Natural killer cell (primary cell): Measurements from ENCODE around the gene ALDH3B1. TPM values are rescaled to one million over a fixed set of nuclear protein-coding genes. Genes with fewer than 3 reads are reported as not detected.

Experiments used
- ATAC-seq, 3 donors: fragments of 150-1000 bp in 2 of 3; fragments of 200-7000 bp in 1 of 3; cut with Tn5 transposase; 1 replicate in 1 of 3; 2 replicates in 2 of 3; pipeline ENCODE4 v1.10.0; 2021; ENCODE audit warnings: mild to moderate bottlenecking in 2 of 3, moderate library complexity in 2 of 3
- DNase-seq, 2 donors: peaks; one replicate each; pipeline versions ENCODE4 v3.0.0 to v3.0.0-alpha.2; 2013 to 2021; ENCODE audit warnings: mixed read lengths in 1 of 2
- H3K27ac ChIP-seq: one replicate; pipeline ENCODE4 v1.5.1; 2013; ENCODE audit warnings: mild to moderate bottlenecking, low read length
- H3K27me3 ChIP-seq: one replicate; pipeline ENCODE4 v1.6.1; 2013; ENCODE audit warnings: low read length; ENCODE audit not compliant: control insufficient read depth, insufficient read depth
- H3K36me3 ChIP-seq: one replicate; pipeline ENCODE4 v1.6.1; 2013; ENCODE audit warnings: low read length; ENCODE audit not compliant: control insufficient read depth, insufficient read depth
- H3K4me1 ChIP-seq: one replicate; pipeline ENCODE4 v1.6.1; 2013; ENCODE audit warnings: low read length; ENCODE audit not compliant: control insufficient read depth, insufficient read depth
- H3K4me3 ChIP-seq: one replicate; pipeline ENCODE4 v1.5.1; 2013; ENCODE audit warnings: low read length
- H3K9me3 ChIP-seq: one replicate; pipeline ENCODE4 v1.6.1; 2013; ENCODE audit warnings: low read length; ENCODE audit not compliant: control insufficient read depth, insufficient read depth
- H3K27ac Mint-ChIP-seq, 2 donors: one replicate each; pipeline ENCODE4 v1.8.0; 2022; ENCODE audit warnings: mild to moderate bottlenecking in 2 of 2, mixed read lengths in 2 of 2, moderate library complexity in 1 of 2
- H3K27me3 Mint-ChIP-seq, 2 donors: one replicate each; pipeline ENCODE4 v1.8.0; 2022; ENCODE audit warnings: low read depth in 2 of 2, mixed read lengths in 2 of 2
- H3K36me3 Mint-ChIP-seq: one replicate; pipeline ENCODE4 v1.8.0; 2022; ENCODE audit warnings: mixed read lengths
- H3K4me1 Mint-ChIP-seq, 2 donors: one replicate each; pipeline ENCODE4 v1.8.0; 2022; ENCODE audit warnings: mixed read lengths in 2 of 2
- H3K4me3 Mint-ChIP-seq: one replicate; pipeline ENCODE4 v1.8.0; 2022; ENCODE audit warnings: mild to moderate bottlenecking, moderate library complexity, mixed read lengths
- H3K9me3 Mint-ChIP-seq, 2 donors: one replicate each; pipeline ENCODE4 v1.8.0; 2022; ENCODE audit warnings: mixed read lengths in 2 of 2
- WGBS: methylation state at CpG from one replicate; pipeline ENCODE4 v1.1.7; 2013; ENCODE audit warnings: missing lambda C conversion rate; ENCODE audit not compliant: insufficient coverage; 5-methylcytosine and 5-hydroxymethylcytosine counted together
- intact Hi-C: fragments of 100-400 bp; cut with micrococcal nuclease; formaldehyde crosslinking; loops from one replicate; pipeline ENCODE4 v1.14.2; 2022
- total RNA-seq, 4 donors: library from RNA; stranded (reverse); fragments of 120-200 nt in 1 of 4; gene quantifications; one replicate each; pipeline versions ENCODE4 v1.2.3 to v1.2.4, GENCODE V29; 2013 to 2022
- TF ChIP-seq, protein P1 (sequence below): fragments of 200-600 bp; IDR thresholded peaks from one replicate; pipeline ENCODE4 v1.8.0; 2022; ENCODE audit warnings: antibody characterized with exemption

ALDH3B1 gene
- total RNA-seq, 3 donors from 2014 or later (not counting 1 experiment from before 2014, with no cell fraction given), result 2.4 to 9.0 (median 4.0) TPM

DNA sequence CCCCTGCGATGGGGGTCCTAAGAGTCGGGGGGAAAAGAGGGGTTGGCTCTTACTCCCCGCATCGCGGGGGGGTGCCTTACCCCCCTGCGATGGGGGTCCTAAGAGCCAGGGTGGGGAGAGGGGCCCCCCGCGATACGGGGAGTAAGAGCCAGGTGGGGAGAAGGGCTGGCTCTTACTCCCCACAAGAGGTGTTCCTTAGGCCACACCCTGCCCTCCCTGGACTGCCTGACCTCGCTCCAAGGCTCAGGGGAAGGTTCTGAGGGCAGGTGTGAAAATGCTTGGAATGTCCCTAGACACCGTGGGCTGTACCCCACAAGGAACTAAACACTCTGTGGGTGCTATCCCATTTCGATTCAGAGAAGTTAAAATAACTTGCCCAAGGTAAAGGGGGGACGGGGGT, 14.1 kb upstream of the ALDH3B1 start:
- Mint-ChIP-seq H3K27ac (no peak overlapping the region), H3K4me3 (no peak overlapping the region), H3K27me3 (no peaks in the 10 kb centered on the region), H3K9me3 (no peaks in the 10 kb centered on the region), H3K36me3 (no peaks in the 10 kb centered on the region), H3K4me1 (peaks cover 24 to 31% of the 10 kb centered on the region in 2 donors)
- ATAC-seq, result no peak
- 90% methylated on average over 11 of the region's 13 CpGs for WGBS
- Histone ChIP-seq H3K27ac (no peak overlapping the region), H3K9me3 (no peaks in the 10 kb centered on the region), H3K27me3 (no peaks in the 10 kb centered on the region), H3K4me1 (peaks cover 49% of the 10 kb centered on the region), H3K36me3 (peaks cover 10% of the 10 kb centered on the region), H3K4me3 (no peak overlapping the region)
- TF ChIP-seq, protein P1, sequence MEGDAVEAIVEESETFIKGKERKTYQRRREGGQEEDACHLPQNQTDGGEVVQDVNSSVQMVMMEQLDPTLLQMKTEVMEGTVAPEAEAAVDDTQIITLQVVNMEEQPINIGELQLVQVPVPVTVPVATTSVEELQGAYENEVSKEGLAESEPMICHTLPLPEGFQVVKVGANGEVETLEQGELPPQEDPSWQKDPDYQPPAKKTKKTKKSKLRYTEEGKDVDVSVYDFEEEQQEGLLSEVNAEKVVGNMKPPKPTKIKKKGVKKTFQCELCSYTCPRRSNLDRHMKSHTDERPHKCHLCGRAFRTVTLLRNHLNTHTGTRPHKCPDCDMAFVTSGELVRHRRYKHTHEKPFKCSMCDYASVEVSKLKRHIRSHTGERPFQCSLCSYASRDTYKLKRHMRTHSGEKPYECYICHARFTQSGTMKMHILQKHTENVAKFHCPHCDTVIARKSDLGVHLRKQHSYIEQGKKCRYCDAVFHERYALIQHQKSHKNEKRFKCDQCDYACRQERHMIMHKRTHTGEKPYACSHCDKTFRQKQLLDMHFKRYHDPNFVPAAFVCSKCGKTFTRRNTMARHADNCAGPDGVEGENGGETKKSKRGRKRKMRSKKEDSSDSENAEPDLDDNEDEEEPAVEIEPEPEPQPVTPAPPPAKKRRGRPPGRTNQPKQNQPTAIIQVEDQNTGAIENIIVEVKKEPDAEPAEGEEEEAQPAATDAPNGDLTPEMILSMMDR, result no peak
- intact Hi-C loops, result no loop called here
- DNase-seq, result no peak

- WGBS, result 84% methylated on average over 41 of the region's 41 CpGs
- Mint-ChIP-seq H3K9me3 (no peaks in the 10 kb centered on the region), H3K4me1 (peaks cover 24 to 31% of the 10 kb centered on the region in 2 donors), H3K4me3 (no peak overlapping the region), H3K27ac (peak overlapping the region in 1 of 2 donors; percentile 64), H3K36me3 (no peaks in the 10 kb centered on the region), H3K27me3 (no peaks in the 10 kb centered on the region)
- Histone ChIP-seq H3K4me1 (peaks cover 54% of the 10 kb centered on the region), H3K27me3 (no peaks in the 10 kb centered on the region), H3K4me3 (no peak overlapping the region), H3K9me3 (no peaks in the 10 kb centered on the region), H3K27ac (no peak overlapping the region), H3K36me3 (peaks cover 10% of the 10 kb centered on the region)
- intact Hi-C loops, result no loop called here
- ATAC-seq (peak; percentile 72 to 77 (median 77)), DNase-seq (peak; percentile 23 to 39)
- TF ChIP-seq, protein P1, result no peak
Observed at GRCh38 chr11:67996622-67997474, 13.3 kb upstream of the ALDH3B1 start.

DNA sequence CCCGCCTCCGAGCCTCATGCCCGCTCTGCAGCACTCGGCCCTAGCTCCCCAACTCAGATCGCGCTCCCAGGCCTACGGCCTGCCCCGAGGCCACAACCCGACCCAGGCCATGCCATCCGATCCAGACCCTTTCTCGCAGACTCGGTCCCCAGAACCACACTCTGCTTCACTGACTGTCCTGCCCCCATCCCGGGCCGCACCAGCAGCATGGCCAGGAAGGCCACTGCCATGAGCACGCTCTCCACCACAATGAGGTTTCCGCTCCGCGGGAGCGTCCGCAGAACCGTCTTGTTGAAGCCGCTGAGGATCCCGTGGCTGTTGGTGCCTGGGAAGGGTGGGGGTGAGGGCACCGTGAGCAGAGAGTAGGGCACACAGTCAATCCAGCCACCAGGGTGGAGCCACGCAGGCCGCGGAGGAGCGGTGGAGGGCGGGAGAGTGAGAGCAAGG, 12.6 kb upstream of the ALDH3B1 start:
- TF ChIP-seq, protein P1, result no peak
- Mint-ChIP-seq H3K27ac (peak overlapping the region in 1 of 2 donors; percentile 64), H3K9me3 (no peaks in the 10 kb centered on the region), H3K27me3 (no peaks in the 10 kb centered on the region), H3K36me3 (no peaks in the 10 kb centered on the region), H3K4me1 (peaks cover 24 to 35% of the 10 kb centered on the region in 2 donors), H3K4me3 (no peak overlapping the region)
- 81% methylated on average over 29 of the region's 29 CpGs for WGBS
- intact Hi-C loops, result no loop called here
- no peak overlapping the region for H3K27ac ChIP-seq
- DNase-seq (no peak), ATAC-seq (peak; percentile 27 to 51 (median 39))
- no peaks in the 10 kb centered on the region for H3K27me3 ChIP-seq
- peaks cover 10% of the 10 kb centered on the region for H3K36me3 ChIP-seq
- H3K9me3 ChIP-seq, result no peaks in the 10 kb centered on the region
- peaks cover 61% of the 10 kb centered on the region for H3K4me1 ChIP-seq
- H3K4me3 ChIP-seq, result no peak overlapping the region
